Lower lobe of right lung (tissue), 2 donors: ENCODE results near the gene UVRAG. TPM values are rescaled to one million over a fixed set of nuclear protein-coding genes. Genes with fewer than 3 reads are reported as not detected.

Source experiments
- ATAC-seq, 2 donors: fragments of 200-7000 bp; cut with Tn5 transposase; one replicate each; pipeline ENCODE4 v1.9.1; 2020 to 2022; ENCODE audit warnings: mild to moderate bottlenecking in 2 of 2, moderate library complexity in 2 of 2
- DNase-seq: peaks from one replicate; pipeline ENCODE4 v3.0.0-alpha.2; 2020
- H3K27ac ChIP-seq: fragments of 200-600 bp; one replicate; pipeline ENCODE4 v1.8.0; 2022
- H3K27me3 ChIP-seq: fragments of 200-600 bp; one replicate; pipeline ENCODE4 v1.8.0; 2022; ENCODE audit warnings: low read depth
- H3K36me3 ChIP-seq: fragments of 200-600 bp; one replicate; pipeline ENCODE4 v1.8.0; 2022; ENCODE audit warnings: mild to moderate bottlenecking
- H3K4me1 ChIP-seq: fragments of 200-600 bp; one replicate; pipeline ENCODE4 v1.8.0; 2022
- H3K4me3 ChIP-seq: fragments of 200-600 bp; one replicate; pipeline ENCODE4 v1.8.0; 2022; ENCODE audit warnings: mild to moderate bottlenecking
- H3K9me3 ChIP-seq: fragments of 200-600 bp; one replicate; pipeline ENCODE4 v1.8.0; 2022
- CTCF ChIP-seq: fragments of 200-600 bp; IDR thresholded peaks from one replicate; pipeline ENCODE4 v1.8.0; 2022; ENCODE audit warnings: antibody characterized with exemption, mild to moderate bottlenecking
- intact Hi-C: fragments of 100-400 bp; cut with DNase I; formaldehyde crosslinking; loops from one replicate; pipeline ENCODE4 v1.11.0; 2022
- total RNA-seq: library from RNA; stranded (reverse); fragmentation: NEBNext Ultra II Directional; extraction: Animal tissue kit (Norgen Biotek cat#: 25700); gene quantifications from one replicate; pipeline ENCODE4 v1.2.1, GENCODE V29; 2021
- donor health status: DM: no; HTN: yes; CAD: no; lungs with severe emphysema.

Gene UVRAG
- total RNA-seq, 1 donor from 2014 or later = 36.0 TPM

- DNase-seq = no peak
- no peaks in the 10 kb centered on the region for H3K9me3 ChIP-seq
- H3K4me1 ChIP-seq = no peaks in the 10 kb centered on the region
- intact Hi-C loops = no loop called here
- TF ChIP-seq CTCF = no peak
- ATAC-seq = no peak
- no peak overlapping the region for H3K4me3 ChIP-seq
- H3K27me3 ChIP-seq = no peaks in the 10 kb centered on the region
- no peak overlapping the region for H3K27ac ChIP-seq
- no peaks in the 10 kb centered on the region for H3K36me3 ChIP-seq
Measured at GRCh38 chr11:75955443-75955842, 140.4 kb downstream of the UVRAG start.

DNA sequence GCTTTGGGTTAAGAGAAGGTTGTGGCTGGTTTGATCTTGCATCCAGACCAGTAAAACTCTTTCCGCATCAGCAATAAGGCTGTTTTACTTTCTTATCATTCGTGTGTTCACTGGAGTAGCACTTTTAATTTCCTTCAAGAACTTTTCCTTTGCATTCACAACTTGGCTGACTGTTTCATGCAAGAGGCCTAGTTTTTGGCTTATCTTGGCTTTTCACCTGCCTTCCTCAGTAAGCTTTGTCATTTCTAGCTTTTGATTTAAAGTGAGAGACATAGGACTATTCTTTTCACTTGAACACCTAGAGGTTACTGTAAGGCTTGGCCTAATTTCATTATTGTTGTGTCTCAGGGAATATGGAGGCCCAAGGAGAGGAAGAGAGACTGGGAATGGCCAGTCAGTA, 144.5 kb downstream of the UVRAG start:
- ATAC-seq = no peak
- Histone ChIP-seq H3K27ac (no peak overlapping the region), H3K4me3 (no peak overlapping the region), H3K27me3 (no peaks in the 10 kb centered on the region), H3K36me3 (no peaks in the 10 kb centered on the region), H3K4me1 (no peaks in the 10 kb centered on the region), H3K9me3 (no peaks in the 10 kb centered on the region)
- intact Hi-C loops = no loop called here
- DNase-seq = no peak
- TF ChIP-seq CTCF = no peak

DNA sequence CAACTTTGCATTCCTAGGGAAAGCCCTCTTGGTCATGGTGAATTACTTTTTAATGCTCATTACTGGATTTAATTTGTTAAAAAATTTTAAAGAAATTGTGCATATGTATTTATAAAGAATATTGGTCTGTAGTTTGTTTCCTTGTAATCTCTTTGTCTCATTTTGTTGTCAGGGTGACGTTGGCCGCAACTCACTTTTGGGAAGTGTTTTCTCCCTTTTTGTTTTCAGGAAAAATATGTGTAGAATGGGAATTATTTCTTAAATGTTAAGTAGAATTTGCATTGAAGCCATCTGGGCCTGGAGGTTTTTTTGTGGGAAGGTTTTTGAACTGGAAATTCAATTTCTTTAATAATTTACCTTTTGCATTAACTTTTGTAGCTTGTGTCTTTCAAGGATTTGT, 149.1 kb downstream of the UVRAG start:
- no peak for TF ChIP-seq CTCF
- ATAC-seq = no peak
- intact Hi-C loops = no loop called here

GRCh38 chr11:75966537-75967287, 151.7 kb downstream of the UVRAG start:
- ATAC-seq = no peak
- Histone ChIP-seq H3K4me1 (no peaks in the 10 kb centered on the region), H3K36me3 (no peaks in the 10 kb centered on the region), H3K27ac (no peak overlapping the region), H3K4me3 (no peak overlapping the region), H3K9me3 (no peaks in the 10 kb centered on the region), H3K27me3 (no peaks in the 10 kb centered on the region)
- no peak for DNase-seq
- TF ChIP-seq CTCF = no peak
- intact Hi-C loops = no loop called here

More for the DNA sequence above, 149.1 kb downstream of the UVRAG start:
- H3K27me3 ChIP-seq = no peaks in the 10 kb centered on the region
- H3K27ac ChIP-seq = no peak overlapping the region
- no peak for DNase-seq
- H3K4me1 ChIP-seq = no peaks in the 10 kb centered on the region
- no peaks in the 10 kb centered on the region for H3K36me3 ChIP-seq
- H3K9me3 ChIP-seq = no peaks in the 10 kb centered on the region
- no peak overlapping the region for H3K4me3 ChIP-seq

DNA sequence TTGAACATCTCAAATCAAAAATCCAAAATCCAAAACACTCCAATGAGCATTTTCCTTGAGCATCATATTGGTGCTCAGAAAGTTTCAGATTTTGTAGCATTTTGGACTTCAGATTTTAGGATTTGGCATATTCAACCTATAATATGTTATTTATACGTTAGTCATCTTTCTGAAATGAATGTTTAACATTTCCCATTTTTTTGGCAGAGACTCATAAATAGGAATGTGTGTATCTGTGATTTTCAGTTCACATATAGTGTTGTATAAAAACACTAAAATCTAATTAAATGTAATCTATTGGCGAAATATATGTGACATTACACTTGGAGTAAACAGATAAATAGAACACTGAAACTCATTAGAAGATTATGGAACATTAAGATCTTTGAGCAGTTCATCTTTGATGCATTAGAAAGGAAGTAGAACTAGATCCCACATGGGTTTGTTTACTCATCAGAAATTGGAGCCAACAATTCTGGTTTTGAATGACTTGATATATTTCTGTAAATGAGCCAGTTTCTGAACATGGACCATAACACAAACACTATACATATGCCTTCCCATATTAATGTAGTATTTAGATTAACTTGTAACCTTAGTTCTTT, 153.1 kb downstream of the UVRAG start:
- TF ChIP-seq CTCF = no peak
- Histone ChIP-seq H3K27ac (no peak overlapping the region), H3K4me1 (no peaks in the 10 kb centered on the region), H3K27me3 (no peaks in the 10 kb centered on the region), H3K4me3 (no peak overlapping the region), H3K36me3 (no peaks in the 10 kb centered on the region), H3K9me3 (peaks cover 3% of the 10 kb centered on the region)
- ATAC-seq (no peak), DNase-seq (no peak)
- intact Hi-C loops = no loop called here
